Osteoblast (primary cell): Measurements from ENCODE around the gene CD9. TPM values are rescaled to one million over a fixed set of nuclear protein-coding genes. Genes with fewer than 3 reads are reported as not detected.

Source experiments
- DNase-seq: peaks from one replicate; pipeline ENCODE4 v3.0.0; 2011; ENCODE audit warnings: low spot score, mixed read lengths; ENCODE audit not compliant: insufficient read length; ENCODE audit errors: missing footprints
- H2AFZ ChIP-seq: 2 replicates; pipeline ENCODE4 v1.6.0; 2011; ENCODE audit warnings: mild to moderate bottlenecking, low read length
- H3K27ac ChIP-seq: 2 replicates; pipeline ENCODE4 v1.5.1; 2011; ENCODE audit warnings: mild to moderate bottlenecking, low read depth, low read length, moderate library complexity
- H3K27me3 ChIP-seq: 2 replicates; pipeline ENCODE4 v1.6.0; 2012; ENCODE audit warnings: mild to moderate bottlenecking, control low read depth, inconsistent platforms, low read length, moderate library complexity; ENCODE audit not compliant: insufficient read depth
- H3K36me3 ChIP-seq: 2 replicates; pipeline ENCODE4 v1.5.1; 2011; ENCODE audit warnings: mild to moderate bottlenecking, low read length, control low read depth, moderate library complexity; ENCODE audit not compliant: insufficient read depth
- H3K4me1 ChIP-seq: 2 replicates; pipeline ENCODE4 v1.5.1; 2011; ENCODE audit warnings: mild to moderate bottlenecking, low read length, control low read depth, moderate library complexity; ENCODE audit not compliant: insufficient read depth
- H3K4me2 ChIP-seq: 2 replicates; pipeline ENCODE4 v1.6.0; 2011; ENCODE audit warnings: mild to moderate bottlenecking, low read length; ENCODE audit not compliant: insufficient read depth
- H3K4me3 ChIP-seq: fragments of 200-600 bp; sonication (generic); 3 replicates; pipeline ENCODE4 v1.5.1; 2012; ENCODE audit warnings: mild to moderate bottlenecking, low read length, inconsistent platforms; ENCODE audit not compliant: insufficient read depth
- H3K79me2 ChIP-seq: 2 replicates; pipeline ENCODE4 v1.6.0; 2012; ENCODE audit warnings: mild to moderate bottlenecking, low read length, control low read depth, inconsistent platforms; ENCODE audit not compliant: insufficient read depth
- H3K9me3 ChIP-seq: 2 replicates; pipeline ENCODE4 v1.5.1; 2011; ENCODE audit warnings: low read depth, low read length, control low read depth
- H4K20me1 ChIP-seq: 2 replicates; pipeline ENCODE4 v1.6.0; 2012; ENCODE audit warnings: mild to moderate bottlenecking, low read length, control low read depth; ENCODE audit not compliant: insufficient read depth
- total RNA-seq: library from RNA; depleted of rRNA; stranded (reverse); fragments of >200 nt; gene quantifications from 2 replicates; pipeline ENCODE4 v1.2.3, GENCODE V29; 2012
- TF ChIP-seq, protein P1 (sequence below): IDR thresholded peaks from 2 replicates; pipeline ENCODE4 v1.5.1; 2011; ENCODE audit warnings: mild to moderate bottlenecking, low read depth, low read length, moderate library complexity; ENCODE audit errors: extremely low read depth

The CD9 gene
- total RNA-seq, 1 donor, result 34.4 TPM

GRCh38 chr12:6271281-6271680 lies 71.1 kb downstream of the CD9 start:
- Histone ChIP-seq H3K9me3 (no peaks in the 10 kb centered on the region), H3K4me2 (no peak overlapping the region), H3K79me2 (no peaks in the 10 kb centered on the region), H3K4me1 (peaks cover 5% of the 10 kb centered on the region), H2AFZ (no peak overlapping the region), H3K27me3 (peaks cover 9% of the 10 kb centered on the region), H3K4me3 (no peak overlapping the region), H4K20me1 (no peaks in the 10 kb centered on the region), H3K27ac (no peak overlapping the region), H3K36me3 (no peaks in the 10 kb centered on the region)
- TF ChIP-seq, protein P1, sequence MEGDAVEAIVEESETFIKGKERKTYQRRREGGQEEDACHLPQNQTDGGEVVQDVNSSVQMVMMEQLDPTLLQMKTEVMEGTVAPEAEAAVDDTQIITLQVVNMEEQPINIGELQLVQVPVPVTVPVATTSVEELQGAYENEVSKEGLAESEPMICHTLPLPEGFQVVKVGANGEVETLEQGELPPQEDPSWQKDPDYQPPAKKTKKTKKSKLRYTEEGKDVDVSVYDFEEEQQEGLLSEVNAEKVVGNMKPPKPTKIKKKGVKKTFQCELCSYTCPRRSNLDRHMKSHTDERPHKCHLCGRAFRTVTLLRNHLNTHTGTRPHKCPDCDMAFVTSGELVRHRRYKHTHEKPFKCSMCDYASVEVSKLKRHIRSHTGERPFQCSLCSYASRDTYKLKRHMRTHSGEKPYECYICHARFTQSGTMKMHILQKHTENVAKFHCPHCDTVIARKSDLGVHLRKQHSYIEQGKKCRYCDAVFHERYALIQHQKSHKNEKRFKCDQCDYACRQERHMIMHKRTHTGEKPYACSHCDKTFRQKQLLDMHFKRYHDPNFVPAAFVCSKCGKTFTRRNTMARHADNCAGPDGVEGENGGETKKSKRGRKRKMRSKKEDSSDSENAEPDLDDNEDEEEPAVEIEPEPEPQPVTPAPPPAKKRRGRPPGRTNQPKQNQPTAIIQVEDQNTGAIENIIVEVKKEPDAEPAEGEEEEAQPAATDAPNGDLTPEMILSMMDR, result no peak
- DNase-seq, result peak; percentile 29

- Histone ChIP-seq H3K9me3 (no peaks in the 10 kb centered on the region), H3K36me3 (no peaks in the 10 kb centered on the region), H3K27ac (no peak overlapping the region), H3K27me3 (peaks cover 9% of the 10 kb centered on the region), H3K4me3 (no peak overlapping the region), H3K79me2 (no peaks in the 10 kb centered on the region), H3K4me2 (no peak overlapping the region), H2AFZ (no peak overlapping the region), H3K4me1 (no peaks in the 10 kb centered on the region), H4K20me1 (no peaks in the 10 kb centered on the region)
- peak; percentile 54 for DNase-seq
- TF ChIP-seq, protein P1, result no peak
These were observed 72.4 kb downstream of the CD9 start for GRCh38 chr12:6272300-6273204.

- Histone ChIP-seq H3K4me1 (peaks cover 3% of the 10 kb centered on the region), H3K27ac (no peak overlapping the region), H2AFZ (no peak overlapping the region), H3K27me3 (peaks cover 9% of the 10 kb centered on the region), H3K4me3 (no peak overlapping the region), H3K79me2 (no peaks in the 10 kb centered on the region), H3K36me3 (no peaks in the 10 kb centered on the region), H3K4me2 (no peak overlapping the region), H4K20me1 (no peaks in the 10 kb centered on the region), H3K9me3 (no peaks in the 10 kb centered on the region)
- TF ChIP-seq, protein P1, result no peak
- no peak for DNase-seq
These were observed 73.0 kb downstream of the CD9 start for GRCh38 chr12:6273205-6273540.

GRCh38 chr12:6273541-6274230 lies 73.5 kb downstream of the CD9 start:
- H3K4me2 ChIP-seq, result no peak overlapping the region
- no peaks in the 10 kb centered on the region for H3K79me2 ChIP-seq
- no peak overlapping the region for H2AFZ ChIP-seq
- peaks cover 9% of the 10 kb centered on the region for H3K27me3 ChIP-seq
- no peak overlapping the region for H3K27ac ChIP-seq
- H3K9me3 ChIP-seq, result no peaks in the 10 kb centered on the region
- no peaks in the 10 kb centered on the region for H4K20me1 ChIP-seq
- H3K36me3 ChIP-seq, result no peaks in the 10 kb centered on the region
- DNase-seq, result peak; percentile 78
- peaks cover 5% of the 10 kb centered on the region for H3K4me1 ChIP-seq
- no peak overlapping the region for H3K4me3 ChIP-seq
- TF ChIP-seq, protein P1, result no peak
